ENCODE data around the gene GID4. TPM values are rescaled to one million over a fixed set of nuclear protein-coding genes. Genes with fewer than 3 reads are reported as not detected.
A peak's percentile ranks its signal among the peaks of the same experiment; 100 is the strongest.

Gene GID4
- total and polyA plus RNA-seq, 2 of the 13 experiments (the other 11 are each of a cell fraction or from before 2014, with no cell fraction given) = 4.3 to 6.1 TPM

DNA sequence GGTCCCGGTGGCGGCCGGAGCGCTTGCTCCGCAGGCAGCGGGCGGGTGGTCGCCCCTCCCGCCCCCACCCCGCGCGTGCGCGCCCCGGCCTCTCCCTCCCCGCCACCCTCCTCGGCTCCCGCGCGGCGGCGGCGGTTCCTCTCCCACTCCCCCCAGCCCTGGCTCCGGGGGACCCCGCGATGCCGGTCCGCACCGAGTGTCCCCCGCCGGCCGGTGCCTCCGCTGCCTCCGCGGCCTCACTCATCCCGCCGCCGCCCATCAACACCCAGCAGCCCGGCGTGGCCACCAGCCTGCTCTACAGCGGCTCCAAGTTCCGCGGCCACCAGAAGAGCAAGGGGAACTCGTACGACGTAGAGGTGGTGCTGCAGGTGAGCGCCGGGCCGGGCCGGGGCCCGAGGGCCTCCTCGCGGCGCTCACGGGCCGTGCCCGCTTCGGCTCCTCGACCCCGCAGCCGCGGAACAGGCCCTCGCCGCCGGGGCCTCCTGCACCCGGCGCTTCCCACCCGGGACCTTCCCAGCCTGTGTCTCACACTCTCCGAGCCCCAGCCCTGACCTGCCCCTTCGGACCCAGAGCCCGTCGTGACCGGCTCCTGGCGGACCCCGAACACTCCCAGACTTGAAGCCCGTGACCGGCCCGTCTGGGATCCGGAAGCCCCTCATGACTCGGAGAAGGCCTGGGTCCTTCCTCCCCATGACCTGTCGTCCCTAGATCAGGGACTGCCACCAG, 490 bp downstream of the GID4 start:
- H3K9me3 ChIP-seq (ENCODE audit: low read length) = no peaks in the 10 kb centered on the region
- H4K20me1 ChIP-seq (ENCODE audit: insufficient read depth, low read length) = no peaks in the 10 kb centered on the region; the same call in 1 of the 2 replicates
- peak overlapping the region; percentile 73 to 89 (median 89) for H3K4me3 ChIP-seq (replicated peaks in 1 of 3; ENCODE audit: insufficient read depth in 1 of 3, low read depth in 2 of 3, low read length in 3 of 3)
- in situ Hi-C loops (cut with HindIII; ENCODE audit: extremely low pct_ligation_motif_present, low pct_unique_long_range_greater_than_20kb) (loop anchor here (10.0 kb wide), 1 partner anchor 145 kb away; no protein-coding TSS in a partner anchor), intact Hi-C loops (cut with micrococcal nuclease; ENCODE audit: unreplicated experiment) (no loop called here)
- peak overlapping the region; percentile 81 for H3K4me2 ChIP-seq (ENCODE audit: low read depth, low read length)
- 0 out of 5 replicates have a peak, but pooled peaks cover 0 to 1% of the 10 kb centered on the region in 2 experiments for H3K36me3 ChIP-seq (replicated peaks in 1 of 2; ENCODE audit: control insufficient read depth in 1 of 2, insufficient read depth in 2 of 2, low read length in 2 of 2)
- ATAC-seq (peak; percentile 60), FAIRE-seq (no peak), DNase-seq (ENCODE audit: low spot score) (no peak)
- no peak overlapping the region for H2AFZ ChIP-seq (ENCODE audit: low read length)
- peak overlapping the region; percentile 81 for H3K9ac ChIP-seq (ENCODE audit: insufficient read depth, low read depth, low read length)
- peaks cover 60% of the 10 kb centered on the region for H3K4me1 ChIP-seq (ENCODE audit: insufficient read depth, low read length)
- ChIA-PET POLR2A (no interaction called here), CTCF (ENCODE audit: low intra/inter-chr PET ratio, low total read pairs) (no interaction called here)
- BruUV-seq (replicated peaks) = no TSS peak
- H3K27ac ChIP-seq (ENCODE audit: extremely low read length, insufficient read depth, low read length) = peak overlapping the region; percentile 55
- H3K79me2 ChIP-seq (ENCODE audit: insufficient read depth, low read length) = peaks cover 21% of the 10 kb centered on the region
- no CpG with 5 or more reads among the region's 81 CpGs for WGBS (ENCODE audit: low lambda C conversion rate)
- H3K27me3 ChIP-seq (ENCODE audit: control insufficient read depth in 1 of 2, insufficient read depth in 2 of 2, low read length in 2 of 2) = no peaks in the 10 kb centered on the region; a peak in 1 of 5 replicates
- TF ChIP-seq ZNF546 (CRISPR knock-in tag; conservative IDR thresholded peaks at IDR 0.05) (0 out of 2 replicates have a peak, but pooled peaks have one; percentile 53), ZFP41 (CRISPR knock-in tag; IDR thresholded peaks at IDR 0.05; ENCODE audit: borderline replicate concordance) (no peak), ZNF446 (CRISPR knock-in tag; IDR thresholded peaks at IDR 0.05) (peak; percentile 78; the same call in 1 of the 2 replicates), ZNF441 (CRISPR knock-in tag; IDR thresholded peaks at IDR 0.05; ENCODE audit: borderline replicate concordance) (no peak), ZFX (CRISPR knock-in tag; IDR thresholded peaks at IDR 0.05; ENCODE audit: low read depth) (peak; percentile 40; the same call in 1 of the 2 replicates), CBX1 (IDR thresholded peaks at IDR 0.05; ENCODE audit: low read depth) (no peak), SIN3A (IDR thresholded peaks at IDR 0.05; ENCODE audit: borderline replicate concordance, low read depth, low read length) (peak; percentile 10; the same call in 1 of the 2 replicates), BCL6 (CRISPR knock-in tag; IDR thresholded peaks at IDR 0.05) (0 out of 2 replicates have a peak, but pooled peaks have one; percentile 4), ZFP36L1 (CRISPR knock-in tag; IDR thresholded peaks at IDR 0.05) (no peak), ZNF589 (CRISPR knock-in tag; conservative IDR thresholded peaks at IDR 0.05) (0 out of 2 replicates have a peak, but pooled peaks have one; percentile 12), ZSCAN25 (CRISPR knock-in tag; IDR thresholded peaks at IDR 0.05) (0 out of 2 replicates have a peak, but pooled peaks have one; percentile 29), TARDBP (CRISPR knock-in tag; IDR thresholded peaks at IDR 0.05) (0 out of 2 replicates have a peak, but pooled peaks have one; percentile 2)
- TF ChIP-seq, protein P1, sequence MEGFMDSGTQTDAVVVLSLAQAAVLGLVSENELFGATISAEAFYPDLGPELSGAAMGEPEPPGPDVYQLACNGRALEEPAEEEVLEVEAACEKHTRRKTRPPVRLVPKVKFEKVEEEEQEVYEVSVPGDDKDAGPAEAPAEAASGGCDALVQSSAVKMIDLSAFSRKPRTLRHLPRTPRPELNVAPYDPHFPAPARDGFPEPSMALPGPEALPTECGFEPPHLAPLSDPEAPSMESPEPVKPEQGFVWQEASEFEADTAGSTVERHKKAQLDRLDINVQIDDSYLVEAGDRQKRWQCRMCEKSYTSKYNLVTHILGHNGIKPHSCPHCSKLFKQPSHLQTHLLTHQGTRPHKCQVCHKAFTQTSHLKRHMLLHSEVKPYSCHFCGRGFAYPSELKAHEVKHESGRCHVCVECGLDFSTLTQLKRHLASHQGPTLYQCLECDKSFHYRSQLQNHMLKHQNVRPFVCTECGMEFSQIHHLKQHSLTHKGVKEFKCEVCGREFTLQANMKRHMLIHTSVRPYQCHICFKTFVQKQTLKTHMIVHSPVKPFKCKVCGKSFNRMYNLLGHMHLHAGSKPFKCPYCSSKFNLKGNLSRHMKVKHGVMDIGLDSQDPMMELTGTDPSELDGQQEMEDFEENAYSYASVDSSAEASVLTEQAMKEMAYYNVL (CRISPR knock-in tag; IDR thresholded peaks at IDR 0.05; ENCODE audit: borderline replicate concordance) = no peak
- TF ChIP-seq, protein P2, sequence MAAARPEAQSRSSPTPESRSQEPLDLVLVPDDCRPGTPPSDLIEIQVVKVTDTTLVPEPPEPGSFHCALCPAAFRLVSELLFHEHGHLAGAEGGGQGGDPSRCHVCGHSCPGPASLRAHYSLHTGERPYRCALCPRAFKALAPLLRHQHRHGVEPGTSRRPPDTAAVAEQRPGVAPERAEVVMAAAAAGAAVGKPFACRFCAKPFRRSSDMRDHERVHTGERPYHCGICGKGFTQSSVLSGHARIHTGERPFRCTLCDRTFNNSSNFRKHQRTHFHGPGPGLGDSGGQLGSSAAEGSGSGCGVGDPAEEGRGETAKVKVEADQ (CRISPR knock-in tag; IDR thresholded peaks at IDR 0.05; ENCODE audit: borderline replicate concordance) = peak; percentile 50; the same call in 1 of the 2 replicates
- TF ChIP-seq, protein P3, sequence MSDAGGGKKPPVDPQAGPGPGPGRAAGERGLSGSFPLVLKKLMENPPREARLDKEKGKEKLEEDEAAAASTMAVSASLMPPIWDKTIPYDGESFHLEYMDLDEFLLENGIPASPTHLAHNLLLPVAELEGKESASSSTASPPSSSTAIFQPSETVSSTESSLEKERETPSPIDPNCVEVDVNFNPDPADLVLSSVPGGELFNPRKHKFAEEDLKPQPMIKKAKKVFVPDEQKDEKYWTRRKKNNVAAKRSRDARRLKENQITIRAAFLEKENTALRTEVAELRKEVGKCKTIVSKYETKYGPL (CRISPR knock-in tag; IDR thresholded peaks at IDR 0.05) = no peak
- TF ChIP-seq, protein P4, sequence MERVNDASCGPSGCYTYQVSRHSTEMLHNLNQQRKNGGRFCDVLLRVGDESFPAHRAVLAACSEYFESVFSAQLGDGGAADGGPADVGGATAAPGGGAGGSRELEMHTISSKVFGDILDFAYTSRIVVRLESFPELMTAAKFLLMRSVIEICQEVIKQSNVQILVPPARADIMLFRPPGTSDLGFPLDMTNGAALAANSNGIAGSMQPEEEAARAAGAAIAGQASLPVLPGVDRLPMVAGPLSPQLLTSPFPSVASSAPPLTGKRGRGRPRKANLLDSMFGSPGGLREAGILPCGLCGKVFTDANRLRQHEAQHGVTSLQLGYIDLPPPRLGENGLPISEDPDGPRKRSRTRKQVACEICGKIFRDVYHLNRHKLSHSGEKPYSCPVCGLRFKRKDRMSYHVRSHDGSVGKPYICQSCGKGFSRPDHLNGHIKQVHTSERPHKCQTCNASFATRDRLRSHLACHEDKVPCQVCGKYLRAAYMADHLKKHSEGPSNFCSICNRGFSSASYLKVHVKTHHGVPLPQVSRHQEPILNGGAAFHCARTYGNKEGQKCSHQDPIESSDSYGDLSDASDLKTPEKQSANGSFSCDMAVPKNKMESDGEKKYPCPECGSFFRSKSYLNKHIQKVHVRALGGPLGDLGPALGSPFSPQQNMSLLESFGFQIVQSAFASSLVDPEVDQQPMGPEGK (CRISPR knock-in tag; IDR thresholded peaks at IDR 0.05) = no peak

Measured in HepG2 (cell line).